ENCODE data around the gene CLTA. TPM values are rescaled to one million over a fixed set of nuclear protein-coding genes. Genes with fewer than 3 reads are reported as not detected.
"Not testable (repeated sequence)": the region's sequence is repeated elsewhere in the genome, so short reads cannot be mapped to it uniquely, and the experiment has no call there.

Gene CLTA
- total RNA-seq, 1 experiment from 2014 or later, result 195 TPM

GRCh38 chr9:36239675-36240074, 49.0 kb downstream of the CLTA start:
- H3K9me3 ChIP-seq (ENCODE audit: control insufficient read depth, low read depth, low read length); H4K20me1 ChIP-seq (ENCODE audit: control insufficient read depth, insufficient read depth, insufficient read length); H2BK12ac ChIP-seq (ENCODE audit: insufficient read length, low read depth, low read length); H3K27me3 ChIP-seq (ENCODE audit: insufficient read depth, low read length); H4K91ac ChIP-seq (ENCODE audit: insufficient read length, low read depth, low read length); H4K5ac ChIP-seq (ENCODE audit: insufficient read length, low read depth, low read length); H3K27ac ChIP-seq (ENCODE audit: insufficient read length, low read depth, low read length); H3K56ac ChIP-seq (ENCODE audit: insufficient read length, low read depth, low read length); H3K4ac ChIP-seq (ENCODE audit: low read depth, low read length); H3K9me3 Mint-ChIP-seq; H3K79me2 ChIP-seq (ENCODE audit: insufficient read depth, low read length); H3K4me3 Mint-ChIP-seq; H2BK20ac ChIP-seq (ENCODE audit: low read depth, low read length, poor library complexity, severe bottlenecking); H3K23ac ChIP-seq (ENCODE audit: insufficient read length, low read depth, low read length); H3K27ac Mint-ChIP-seq; H3K79me1 ChIP-seq (ENCODE audit: insufficient read depth, low read depth, low read length, poor library complexity, severe bottlenecking); H4K8ac ChIP-seq (replicated peaks; ENCODE audit: insufficient read length, low read depth, low read length); H3K14ac ChIP-seq (ENCODE audit: insufficient read depth, low read length); H2AK5ac ChIP-seq (ENCODE audit: insufficient read length, low read length); H3K4me1 ChIP-seq (ENCODE audit: insufficient read depth, low read length); H3K27me3 Mint-ChIP-seq (ENCODE audit: low read depth); H3K9ac ChIP-seq (ENCODE audit: extremely low read depth, insufficient read length, low read length); H2AFZ ChIP-seq (ENCODE audit: low read length); H2BK15ac ChIP-seq (ENCODE audit: low read depth, low read length); H3K23me2 ChIP-seq (ENCODE audit: insufficient read length, low read depth, low read length, poor library complexity, severe bottlenecking); H3K4me1 Mint-ChIP-seq; H2BK120ac ChIP-seq (ENCODE audit: low read depth, low read length, poor library complexity, severe bottlenecking); H3T11ph ChIP-seq (ENCODE audit: low read length); DNase-seq; H2BK5ac ChIP-seq (ENCODE audit: insufficient read length, low read length); H3K4me2 ChIP-seq (ENCODE audit: insufficient read depth, insufficient read length, low read length); H3K18ac ChIP-seq (ENCODE audit: insufficient read length, low read depth, low read length): not testable (repeated sequence)
- H3K36me3 Mint-ChIP-seq (ENCODE audit: insufficient read depth in 1 of 3, low read depth in 3 of 3), result peaks cover 5 to 32% (median 22%) of the 10 kb centered on the region in 3 experiments
- no CpG with 5 or more reads among the region's 3 CpGs for WGBS (ENCODE audit: extremely low coverage, insufficient read length, low lambda C conversion rate)

Data from H9 (cell line).